ENCODE results near the gene STX5.
"Not testable (repeated sequence)": the region's sequence is repeated elsewhere in the genome, so short reads cannot be mapped to it uniquely, and the experiment has no call there.

The STX5 gene

DNA sequence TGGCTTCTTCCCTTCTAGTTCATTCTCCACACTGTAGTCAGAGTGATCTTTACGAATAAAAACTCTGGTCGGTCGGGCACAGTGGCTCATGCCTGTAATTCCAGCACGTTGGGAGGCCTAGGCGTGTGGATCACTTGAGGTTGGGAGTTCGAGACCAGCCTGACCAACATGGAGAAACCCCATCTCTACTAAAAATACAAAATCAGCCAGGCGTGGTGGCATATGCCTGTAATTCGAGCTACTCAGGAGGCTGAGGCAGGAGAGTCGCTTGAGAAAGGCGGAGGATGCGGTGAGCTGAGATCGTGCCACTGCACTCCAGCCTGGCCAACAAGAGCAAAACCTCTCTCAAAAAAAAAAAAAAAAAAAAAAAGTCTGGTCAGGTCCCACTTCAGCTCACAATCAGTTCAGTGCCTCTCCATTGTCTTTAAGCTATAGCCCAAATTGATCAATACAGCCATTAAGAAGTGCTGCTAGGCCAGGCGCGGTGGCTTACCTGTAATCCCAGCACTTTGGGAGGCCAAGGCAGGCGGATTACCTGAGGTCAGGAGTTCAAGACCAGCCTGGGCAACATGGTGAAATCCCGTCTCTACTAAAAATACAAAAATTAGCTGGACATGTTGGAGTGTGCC lies 29.8 kb upstream of the STX5 start:
- not testable (repeated sequence) for H3K36me3 ChIP-seq (ENCODE audit: control insufficient read depth, insufficient read depth, low read length); H3K4me3 ChIP-seq (ENCODE audit: low read length); DNase-seq (ENCODE audit: low read depth, low spot score); H3K27ac ChIP-seq (ENCODE audit: low read length); H3K9me3 ChIP-seq (ENCODE audit: control insufficient read depth, insufficient read depth, low read length); H3K27me3 ChIP-seq (ENCODE audit: control insufficient read depth, insufficient read depth, low read length); H3K4me1 ChIP-seq (ENCODE audit: control insufficient read depth, insufficient read depth, low read length)
- WGBS (ENCODE audit: insufficient coverage, insufficient read length): no CpG with 5 or more reads among the region's 16 CpGs

DNA sequence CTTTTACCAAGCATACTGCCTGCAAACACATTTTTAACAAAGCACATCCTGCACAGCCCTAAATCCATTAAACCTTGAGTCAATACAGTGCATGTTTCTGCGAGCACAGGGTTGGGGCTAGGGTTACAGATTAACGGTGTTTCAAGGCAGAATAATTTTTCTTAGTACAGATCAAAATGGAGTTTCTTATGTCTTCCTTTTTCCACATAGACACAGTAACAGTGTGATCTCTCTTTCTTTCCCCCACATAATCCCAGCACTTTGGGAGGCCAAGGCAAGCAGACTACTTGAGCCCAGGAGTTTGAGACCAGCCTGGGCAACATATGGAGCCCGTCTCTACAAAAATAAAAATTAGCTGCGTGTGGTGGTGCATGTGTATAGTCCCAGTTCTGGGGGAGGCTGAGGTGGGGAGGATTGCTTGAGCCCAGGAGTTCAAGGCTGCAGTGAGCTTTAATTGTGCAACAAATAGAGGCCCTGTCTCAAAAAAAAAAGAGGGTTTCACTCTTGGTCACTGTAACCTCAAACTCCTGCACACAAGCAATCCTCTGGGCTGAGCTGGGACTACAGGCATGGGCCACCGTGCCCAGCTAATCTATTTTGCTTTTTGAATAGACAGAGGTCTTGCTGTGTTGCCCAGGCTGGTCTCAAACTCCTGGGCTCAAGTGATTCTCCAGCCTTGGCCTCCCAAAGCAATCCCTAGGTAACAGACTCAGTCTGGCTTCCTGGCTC lies 29.1 kb upstream of the STX5 start:
- Histone ChIP-seq H3K36me3 (ENCODE audit: control insufficient read depth, insufficient read depth, low read length) (0 out of 2 replicates have a peak, but pooled peaks cover 4% of the 10 kb centered on the region), H3K4me3 (ENCODE audit: low read length) (no peak overlapping the region), H3K27me3 (ENCODE audit: control insufficient read depth, insufficient read depth, low read length) (no peaks in the 10 kb centered on the region), H3K4me1 (ENCODE audit: control insufficient read depth, insufficient read depth, low read length) (no peaks in the 10 kb centered on the region; the same call in 1 of the 2 replicates), H3K27ac (ENCODE audit: low read length) (no peak overlapping the region), H3K9me3 (ENCODE audit: control insufficient read depth, insufficient read depth, low read length) (no peaks in the 10 kb centered on the region)
- no CpG with 5 or more reads among the region's 5 CpGs for WGBS (ENCODE audit: insufficient coverage, insufficient read length)
- DNase-seq (ENCODE audit: low read depth, low spot score): no peak

DNA sequence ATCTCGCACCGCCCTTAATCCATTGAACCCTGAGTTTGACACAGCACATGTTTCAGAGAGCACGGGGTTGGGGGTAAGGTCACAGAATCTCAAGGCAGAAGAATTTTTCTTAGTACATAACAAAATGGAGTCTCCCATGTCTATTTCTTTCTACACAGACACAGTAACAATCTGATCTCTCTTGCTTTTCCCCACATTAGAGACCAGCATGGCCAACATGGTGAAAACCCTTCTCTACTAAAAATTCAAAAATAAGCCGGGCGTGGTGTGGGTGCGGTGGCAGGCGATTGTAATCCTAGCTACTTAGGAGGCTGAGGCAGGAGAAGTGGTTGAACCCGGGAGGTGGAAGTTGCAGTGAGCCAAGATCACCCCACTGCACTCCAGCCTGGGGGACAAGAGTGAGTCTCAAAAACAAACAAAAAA lies 27.4 kb upstream of the STX5 start:
- not testable (repeated sequence) for H3K9me3 ChIP-seq (ENCODE audit: control insufficient read depth, insufficient read depth, low read length); H3K4me3 ChIP-seq (ENCODE audit: low read length); DNase-seq (ENCODE audit: low read depth, low spot score); H3K4me1 ChIP-seq (ENCODE audit: control insufficient read depth, insufficient read depth, low read length); H3K27me3 ChIP-seq (ENCODE audit: control insufficient read depth, insufficient read depth, low read length); H3K27ac ChIP-seq (ENCODE audit: low read length)
- peaks cover 13% of the 10 kb centered on the region; the same call in 1 of the 2 replicates for H3K36me3 ChIP-seq (ENCODE audit: control insufficient read depth, insufficient read depth, low read length)
- WGBS (ENCODE audit: insufficient coverage, insufficient read length): no CpG with 5 or more reads among the region's 8 CpGs

DNA sequence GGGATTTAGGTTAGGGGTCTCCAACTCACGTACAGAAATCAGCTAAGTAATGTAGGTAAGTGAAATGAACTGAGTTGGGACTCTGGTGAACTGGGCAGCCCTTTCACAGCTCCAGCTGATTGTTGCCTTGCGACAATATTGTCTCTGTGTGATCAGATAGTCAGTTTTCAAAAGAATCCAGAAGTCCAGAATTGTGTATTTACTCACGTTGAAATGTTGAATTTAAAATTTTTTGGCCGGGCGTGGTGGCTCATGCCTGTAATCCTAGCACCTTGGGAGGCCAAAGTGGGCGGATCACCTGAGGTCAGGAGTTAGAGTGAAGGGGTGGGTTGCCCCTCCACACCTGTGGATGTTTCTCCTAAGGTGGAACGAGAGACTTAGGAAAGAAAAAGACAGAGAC lies 26.4 kb upstream of the STX5 start:
- peaks cover 21% of the 10 kb centered on the region; the same call in 1 of the 2 replicates for H3K36me3 ChIP-seq (ENCODE audit: control insufficient read depth, insufficient read depth, low read length)
- no peaks in the 10 kb centered on the region; the same call in 1 of the 2 replicates for H3K4me1 ChIP-seq (ENCODE audit: control insufficient read depth, insufficient read depth, low read length)
- H3K9me3 ChIP-seq (ENCODE audit: control insufficient read depth, insufficient read depth, low read length): no peaks in the 10 kb centered on the region
- DNase-seq (ENCODE audit: low read depth, low spot score): no peak
- peak overlapping the region; percentile 33; the same call in 1 of the 2 replicates for H3K4me3 ChIP-seq (ENCODE audit: low read length)
- no peaks in the 10 kb centered on the region for H3K27me3 ChIP-seq (ENCODE audit: control insufficient read depth, insufficient read depth, low read length)
- no peak overlapping the region for H3K27ac ChIP-seq (ENCODE audit: low read length)
- no CpG with 5 or more reads among the region's 7 CpGs for WGBS (ENCODE audit: insufficient coverage, insufficient read length)

DNA sequence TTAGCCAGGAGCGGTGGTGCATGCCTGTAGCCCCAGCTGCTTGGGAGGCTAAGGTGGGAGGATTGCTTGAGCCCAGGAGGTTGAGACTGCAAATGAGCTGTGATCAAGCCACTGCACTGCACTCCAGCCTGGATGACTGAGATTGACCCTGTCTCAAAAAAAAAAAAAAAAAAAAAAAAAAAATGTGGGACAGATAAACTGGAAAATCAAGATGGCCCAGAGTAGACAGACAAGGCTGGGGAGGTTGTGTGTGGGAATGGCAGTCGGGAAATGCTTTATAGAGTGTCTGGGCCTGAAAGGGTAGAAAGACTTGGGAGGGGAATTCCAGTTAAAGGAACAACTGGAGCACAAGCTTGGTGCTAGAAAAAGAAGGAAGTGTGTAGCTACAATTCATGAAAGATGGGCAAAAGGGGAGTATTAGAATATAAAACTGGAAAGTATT lies 25.7 kb upstream of the STX5 start:
- H3K27ac ChIP-seq (ENCODE audit: low read length): no peak overlapping the region
- peaks cover 24% of the 10 kb centered on the region; the same call in 1 of the 2 replicates for H3K36me3 ChIP-seq (ENCODE audit: control insufficient read depth, insufficient read depth, low read length)
- no CpG with 5 or more reads among the region's 2 CpGs for WGBS (ENCODE audit: insufficient coverage, insufficient read length)
- no peaks in the 10 kb centered on the region for H3K27me3 ChIP-seq (ENCODE audit: control insufficient read depth, insufficient read depth, low read length)
- no peaks in the 10 kb centered on the region; the same call in 1 of the 2 replicates for H3K4me1 ChIP-seq (ENCODE audit: control insufficient read depth, insufficient read depth, low read length)
- peak overlapping the region; percentile 45; the same call in 1 of the 2 replicates for H3K4me3 ChIP-seq (ENCODE audit: low read length)
- no peak for DNase-seq (ENCODE audit: low read depth, low spot score)
- H3K9me3 ChIP-seq (ENCODE audit: control insufficient read depth, insufficient read depth, low read length): no peaks in the 10 kb centered on the region

DNA sequence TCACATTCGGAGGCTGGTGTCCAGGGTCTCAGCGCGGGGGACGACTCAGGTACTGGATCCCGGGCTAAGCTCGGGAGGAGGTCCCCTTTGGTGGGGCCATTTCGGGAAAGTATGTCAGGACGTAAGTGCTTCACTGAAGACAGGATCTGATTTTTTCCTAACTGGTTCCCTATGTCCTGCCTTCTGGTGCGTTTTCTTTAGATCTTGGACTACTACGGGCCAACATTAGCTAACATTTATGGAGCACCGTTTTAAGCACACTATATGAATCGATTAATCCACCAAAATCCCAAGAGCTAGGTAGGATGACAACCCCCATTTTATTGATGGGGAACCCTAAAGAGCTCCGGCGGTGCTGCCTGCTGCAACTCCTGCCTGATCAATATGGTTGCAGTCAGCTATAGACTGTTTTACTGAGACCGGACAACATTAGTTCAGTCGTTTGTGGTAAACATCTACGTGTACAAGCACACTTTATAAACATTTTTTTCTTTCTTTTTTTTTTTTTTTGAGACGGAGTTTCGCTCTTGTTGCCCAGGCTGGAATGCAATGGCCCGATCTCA lies 24.6 kb upstream of the STX5 start:
- Histone ChIP-seq H3K4me3 (ENCODE audit: low read length) (peak overlapping the region; percentile 45), H3K4me1 (ENCODE audit: control insufficient read depth, insufficient read depth, low read length) (no peaks in the 10 kb centered on the region; the same call in 1 of the 2 replicates), H3K27ac (ENCODE audit: low read length) (no peak overlapping the region), H3K9me3 (ENCODE audit: control insufficient read depth, insufficient read depth, low read length) (no peaks in the 10 kb centered on the region), H3K27me3 (ENCODE audit: control insufficient read depth, insufficient read depth, low read length) (no peaks in the 10 kb centered on the region), H3K36me3 (ENCODE audit: control insufficient read depth, insufficient read depth, low read length) (peaks cover 32% of the 10 kb centered on the region; the same call in 1 of the 2 replicates)
- DNase-seq (ENCODE audit: low read depth, low spot score): no peak
- WGBS (ENCODE audit: insufficient coverage, insufficient read length): no CpG with 5 or more reads among the region's 20 CpGs

DNA sequence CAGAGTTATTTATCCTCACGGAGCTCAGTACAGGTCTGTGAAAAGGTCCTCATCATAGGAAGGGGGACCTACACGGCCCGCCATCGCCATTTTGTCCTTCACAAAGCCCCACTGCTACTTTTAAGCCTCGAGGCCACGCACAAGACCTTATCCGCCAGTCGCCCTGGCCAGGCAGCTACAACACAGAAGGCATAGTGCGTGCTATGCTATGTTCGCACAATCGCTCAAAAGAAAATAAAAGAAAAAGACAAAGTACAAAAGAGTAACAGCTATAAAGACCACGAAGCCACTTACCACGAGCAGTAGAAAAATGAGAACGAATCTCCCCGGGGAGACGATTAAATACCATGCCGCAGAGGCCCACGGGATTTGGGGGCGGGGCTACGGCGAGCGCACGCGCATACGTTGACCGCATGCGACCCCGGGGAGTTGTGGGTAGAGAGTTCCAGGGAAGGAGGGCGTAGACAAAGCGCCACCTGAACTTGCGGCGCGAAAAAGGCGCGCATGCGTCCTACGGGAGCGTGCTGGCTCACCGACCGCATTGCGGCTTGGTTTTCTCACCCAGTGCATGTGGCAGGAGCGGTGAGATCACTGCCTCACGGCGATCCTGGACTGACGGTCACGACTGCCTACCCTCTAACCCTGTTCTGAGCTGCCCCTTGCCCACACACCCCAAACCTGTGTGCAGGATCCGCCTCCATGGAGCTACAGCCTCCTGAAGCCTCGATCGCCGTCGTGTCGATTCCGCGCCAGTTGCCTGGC lies 23.9 kb upstream of the STX5 start:
- DNase-seq (ENCODE audit: low read depth, low spot score): peak; percentile 97
- Histone ChIP-seq H3K9me3 (ENCODE audit: control insufficient read depth, insufficient read depth, low read length) (no peaks in the 10 kb centered on the region), H3K36me3 (ENCODE audit: control insufficient read depth, insufficient read depth, low read length) (peaks cover 32% of the 10 kb centered on the region; the same call in 1 of the 2 replicates), H3K27me3 (ENCODE audit: control insufficient read depth, insufficient read depth, low read length) (no peaks in the 10 kb centered on the region), H3K27ac (ENCODE audit: low read length) (no peak overlapping the region), H3K4me1 (ENCODE audit: control insufficient read depth, insufficient read depth, low read length) (no peaks in the 10 kb centered on the region; the same call in 1 of the 2 replicates), H3K4me3 (ENCODE audit: low read length) (peak overlapping the region; percentile 45)
- WGBS (ENCODE audit: insufficient coverage, insufficient read length): no CpG with 5 or more reads among the region's 54 CpGs

DNA sequence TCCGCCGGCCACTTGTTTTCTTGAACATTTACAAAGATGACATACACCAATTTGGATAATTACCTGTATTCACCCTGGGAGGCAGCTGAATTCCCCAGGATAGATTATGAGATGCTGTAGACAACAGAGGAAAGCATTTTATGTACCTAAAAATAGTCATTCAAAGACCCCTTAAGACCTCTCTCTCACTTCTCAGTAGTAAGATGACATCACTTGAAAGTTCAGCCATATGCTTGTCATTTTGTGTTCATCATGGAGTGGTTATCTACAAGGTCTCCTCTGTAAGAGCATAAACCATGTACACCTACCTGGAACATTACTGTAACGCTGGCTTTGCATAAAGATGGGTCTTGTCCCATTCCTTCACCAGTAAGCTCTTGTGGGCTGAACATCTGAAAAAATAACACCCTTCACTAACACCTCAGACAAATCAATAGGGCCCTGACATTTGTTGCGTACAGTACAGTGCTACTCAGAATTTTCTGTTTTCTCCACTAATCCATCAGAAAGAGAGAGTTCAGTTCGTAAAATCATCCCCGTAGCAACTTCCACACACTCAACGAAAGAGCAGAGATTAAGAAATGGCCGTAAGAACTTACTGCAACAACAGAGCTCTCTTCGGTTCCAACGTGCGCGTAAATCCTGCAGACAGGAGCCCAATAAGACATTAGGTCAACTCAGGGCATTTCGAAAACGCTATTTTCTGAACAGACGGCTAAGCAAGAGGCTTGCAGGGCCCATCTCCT lies 23.1 kb upstream of the STX5 start:
- Histone ChIP-seq H3K4me3 (ENCODE audit: low read length) (peak overlapping the region; percentile 45), H3K27me3 (ENCODE audit: control insufficient read depth, insufficient read depth, low read length) (no peaks in the 10 kb centered on the region), H3K9me3 (ENCODE audit: control insufficient read depth, insufficient read depth, low read length) (no peaks in the 10 kb centered on the region), H3K27ac (ENCODE audit: low read length) (no peak overlapping the region), H3K36me3 (ENCODE audit: control insufficient read depth, insufficient read depth, low read length) (peaks cover 32% of the 10 kb centered on the region; the same call in 1 of the 2 replicates), H3K4me1 (ENCODE audit: control insufficient read depth, insufficient read depth, low read length) (no peaks in the 10 kb centered on the region; the same call in 1 of the 2 replicates)
- WGBS (ENCODE audit: insufficient coverage, insufficient read length): no CpG with 5 or more reads among the region's 15 CpGs
- DNase-seq (ENCODE audit: low read depth, low spot score): no peak

DNA sequence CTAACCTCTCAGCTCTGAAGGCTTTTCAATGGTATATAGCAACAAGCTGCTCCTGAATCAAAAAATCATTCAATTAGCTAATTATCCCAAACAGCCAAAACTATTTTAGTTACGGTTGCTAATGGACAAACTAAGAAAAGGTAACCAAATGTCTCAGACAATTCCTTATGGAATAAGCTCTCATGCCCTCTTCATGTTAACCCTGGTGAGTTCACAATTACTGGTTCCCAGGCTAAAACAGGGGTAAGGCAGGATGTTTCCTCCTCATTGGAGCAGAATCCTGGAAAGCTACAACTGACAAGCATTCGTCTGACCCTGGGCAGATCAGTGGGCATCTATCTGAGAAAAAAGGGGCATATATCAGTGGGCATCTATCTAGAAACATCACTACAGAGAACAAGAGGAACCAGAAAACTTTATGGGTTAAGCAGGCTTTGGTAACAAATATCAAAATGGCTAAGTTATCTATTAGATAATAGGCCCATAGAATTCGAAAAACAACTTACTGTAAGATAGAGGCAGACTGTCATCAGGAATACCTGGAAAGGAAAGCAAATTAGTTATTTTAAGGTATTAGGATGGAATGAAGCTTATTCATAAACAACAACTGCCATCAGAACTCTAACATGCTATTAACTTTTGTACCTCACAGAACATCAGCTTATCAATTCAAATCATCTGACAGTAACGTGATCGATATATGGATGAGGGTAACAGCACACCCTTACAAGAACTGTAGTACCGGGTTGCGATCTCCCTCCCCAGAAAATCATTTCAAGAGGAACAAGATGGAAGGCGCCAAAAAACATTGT lies 22.4 kb upstream of the STX5 start:
- no peak for DNase-seq (ENCODE audit: low read depth, low spot score)
- Histone ChIP-seq H3K27me3 (ENCODE audit: control insufficient read depth, insufficient read depth, low read length) (no peaks in the 10 kb centered on the region), H3K36me3 (ENCODE audit: control insufficient read depth, insufficient read depth, low read length) (peaks cover 32% of the 10 kb centered on the region; the same call in 1 of the 2 replicates), H3K27ac (ENCODE audit: low read length) (no peak overlapping the region), H3K9me3 (ENCODE audit: control insufficient read depth, insufficient read depth, low read length) (no peaks in the 10 kb centered on the region), H3K4me1 (ENCODE audit: control insufficient read depth, insufficient read depth, low read length) (no peaks in the 10 kb centered on the region), H3K4me3 (ENCODE audit: low read length) (peak overlapping the region; percentile 45; the same call in 1 of the 2 replicates)
- no CpG with 5 or more reads among the region's 8 CpGs for WGBS (ENCODE audit: insufficient coverage, insufficient read length)

Measured in iPS DF 6.9 (cell line).